ENCODE data around the gene SRPK3. TPM values are rescaled to one million over a fixed set of nuclear protein-coding genes. Genes with fewer than 3 reads are reported as not detected.

SRPK3 gene
- total and polyA plus RNA-seq, 2 donors from 2014 or later: 0.58 to 1.1 TPM

- DNase-seq (no peak), FAIRE-seq (no peak)
- no peak overlapping the region for H3K4me3 ChIP-seq (ENCODE audit: low read length in 3 of 3)
- H3K9me3 ChIP-seq (ENCODE audit: control insufficient read depth in 2 of 3, insufficient read depth in 1 of 3, low read length in 3 of 3): no peaks in the 10 kb centered on the region
- H3K27me3 ChIP-seq (ENCODE audit: control insufficient read depth, insufficient read depth, low read length): no peaks in the 10 kb centered on the region
- H3K36me3 ChIP-seq (ENCODE audit: control insufficient read depth in 2 of 3, insufficient read depth in 3 of 3, low read length in 3 of 3): no peaks in the 10 kb centered on the region
- H3K4me1 ChIP-seq (ENCODE audit: control insufficient read depth in 2 of 3, insufficient read depth in 2 of 3, low read depth in 1 of 3, low read length in 3 of 3): no peaks in the 10 kb centered on the region
- H3K27ac ChIP-seq (ENCODE audit: low read depth in 2 of 2, low read length in 2 of 2): no peak overlapping the region
- intact Hi-C loops (cut with DNase I): loop anchor here (10.0 kb wide), 1 partner anchor 190 kb away; no protein-coding TSS in a partner anchor
- no peak for TF ChIP-seq CTCF (IDR thresholded peaks at IDR 0.05; ENCODE audit: borderline replicate concordance, extremely low read depth, insufficient read depth)
- no peak overlapping the region for H3K9ac ChIP-seq (ENCODE audit: low read length in 3 of 3)
Measured at GRCh38 chrX:153764786-153765137, 16.1 kb upstream of the SRPK3 start.

- no peak overlapping the region for H3K27ac ChIP-seq (ENCODE audit: low read depth in 2 of 2, low read length in 2 of 2)
- intact Hi-C loops (cut with DNase I): loop anchor here (10.0 kb wide), 1 partner anchor 189 kb away; no protein-coding TSS in a partner anchor
Measured at GRCh38 chrX:153765138-153766079, 15.4 kb upstream of the SRPK3 start.

DNA sequence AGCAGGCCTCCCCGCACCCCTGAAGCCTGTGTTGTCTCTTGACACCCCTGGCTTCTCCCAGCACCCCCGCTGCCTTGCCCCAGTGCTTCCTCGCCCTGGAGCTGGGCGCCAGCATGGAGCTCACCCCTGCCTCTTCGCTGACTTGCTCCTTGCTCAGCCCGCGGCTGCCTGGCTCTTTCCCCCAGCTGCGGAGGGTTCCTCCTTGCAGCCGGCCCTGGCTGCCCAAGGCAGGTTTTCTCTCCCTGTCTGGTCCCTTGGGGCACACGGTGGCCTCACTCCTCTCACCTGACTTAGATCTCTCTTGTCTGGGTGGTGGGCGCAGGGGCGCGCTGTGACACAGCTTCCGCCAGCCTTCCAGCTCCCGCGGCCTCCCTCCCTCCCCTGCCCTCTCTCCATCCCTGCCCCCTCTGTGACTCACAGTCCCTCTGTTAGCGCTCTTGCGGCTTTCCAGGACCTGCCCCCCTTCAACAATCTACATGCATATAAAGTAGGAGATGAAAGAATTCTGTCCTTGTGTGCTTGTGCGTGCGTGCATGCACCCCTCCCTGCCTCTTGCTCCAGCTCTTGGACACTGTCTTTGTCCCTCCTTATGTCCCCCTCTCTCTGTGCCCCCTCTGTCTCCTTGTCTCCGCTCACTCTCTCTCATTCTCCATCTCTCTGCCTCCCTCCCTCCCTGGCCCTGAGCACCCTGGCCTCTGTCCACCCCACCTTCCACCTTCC lies 14.6 kb upstream of the SRPK3 start:
- DNase-seq (peak in 3 of 5 donors; percentile 64 to 68 (median 65)), FAIRE-seq (no peak)
- no peak for TF ChIP-seq CTCF (IDR thresholded peaks at IDR 0.05; ENCODE audit: borderline replicate concordance, extremely low read depth, insufficient read depth)
- intact Hi-C loops (cut with DNase I): loop anchor here (10.0 kb wide), 1 partner anchor 189 kb away; no protein-coding TSS in a partner anchor
- Histone ChIP-seq H3K27ac (ENCODE audit: low read depth in 2 of 2, low read length in 2 of 2) (no peak overlapping the region), H3K9me3 (ENCODE audit: control insufficient read depth in 2 of 3, insufficient read depth in 1 of 3, low read length in 3 of 3) (no peaks in the 10 kb centered on the region), H3K36me3 (ENCODE audit: control insufficient read depth in 2 of 3, insufficient read depth in 3 of 3, low read length in 3 of 3) (no peaks in the 10 kb centered on the region), H3K4me3 (ENCODE audit: low read length in 3 of 3) (no peak overlapping the region), H3K27me3 (ENCODE audit: control insufficient read depth, insufficient read depth, low read length) (no peaks in the 10 kb centered on the region), H3K9ac (ENCODE audit: low read length in 3 of 3) (no peak overlapping the region), H3K4me1 (ENCODE audit: control insufficient read depth in 2 of 3, insufficient read depth in 2 of 3, low read depth in 1 of 3, low read length in 3 of 3) (no peaks in the 10 kb centered on the region)

More at GRCh38 chrX:153765138-153766079, 15.4 kb upstream of the SRPK3 start:
- Histone ChIP-seq H3K27me3 (ENCODE audit: control insufficient read depth, insufficient read depth, low read length) (no peaks in the 10 kb centered on the region), H3K4me1 (ENCODE audit: control insufficient read depth in 2 of 3, insufficient read depth in 2 of 3, low read depth in 1 of 3, low read length in 3 of 3) (no peaks in the 10 kb centered on the region), H3K4me3 (ENCODE audit: low read length in 3 of 3) (no peak overlapping the region), H3K9me3 (ENCODE audit: control insufficient read depth in 2 of 3, insufficient read depth in 1 of 3, low read length in 3 of 3) (no peaks in the 10 kb centered on the region), H3K9ac (ENCODE audit: low read length in 3 of 3) (no peak overlapping the region), H3K36me3 (ENCODE audit: control insufficient read depth in 2 of 3, insufficient read depth in 3 of 3, low read length in 3 of 3) (no peaks in the 10 kb centered on the region)
- TF ChIP-seq CTCF (IDR thresholded peaks at IDR 0.05; ENCODE audit: borderline replicate concordance, extremely low read depth, insufficient read depth): no peak
- DNase-seq (peak in 2 of 5 donors; percentile 48 to 74), FAIRE-seq (no peak)

Measured in kidney (tissue), 14 donors.